ENCODE measurements around the gene CBARP.
"Not testable (repeated sequence)": the region's sequence is repeated elsewhere in the genome, so short reads cannot be mapped to it uniquely, and the experiment has no call there.

CBARP gene

DNA sequence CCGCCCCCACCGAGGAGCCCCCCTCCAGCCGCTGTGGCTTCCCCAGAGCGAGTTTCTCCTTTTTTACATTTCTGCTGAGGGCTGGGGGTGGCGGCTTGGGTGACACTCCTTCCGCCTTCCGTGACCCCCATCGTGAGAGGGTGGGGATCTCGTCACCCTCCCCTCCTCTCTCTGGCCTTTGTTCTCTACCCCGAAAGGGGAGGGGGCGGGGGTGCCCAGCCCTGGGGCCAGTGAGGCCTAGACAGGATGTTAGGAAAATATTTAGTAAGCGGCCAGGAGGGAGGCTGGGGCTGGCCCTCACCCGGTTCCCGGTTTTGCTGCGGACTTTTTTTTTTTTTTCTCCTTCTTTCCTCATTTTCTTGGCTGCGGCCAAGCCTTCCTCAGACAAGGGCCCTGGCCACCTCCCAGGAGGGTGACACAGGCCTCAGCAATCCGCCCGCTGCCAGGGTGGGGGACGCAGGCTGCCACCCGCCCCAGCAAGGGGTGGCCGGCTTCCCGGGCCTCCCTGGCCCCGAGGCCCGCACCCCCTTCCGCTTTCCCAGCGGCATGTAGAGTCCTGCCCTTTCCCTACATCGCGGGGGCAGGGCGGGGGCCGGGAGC, 14.5 kb upstream of the CBARP start:
- DNase-seq: peak in 1 of 2 experiments; percentile 76

DNA sequence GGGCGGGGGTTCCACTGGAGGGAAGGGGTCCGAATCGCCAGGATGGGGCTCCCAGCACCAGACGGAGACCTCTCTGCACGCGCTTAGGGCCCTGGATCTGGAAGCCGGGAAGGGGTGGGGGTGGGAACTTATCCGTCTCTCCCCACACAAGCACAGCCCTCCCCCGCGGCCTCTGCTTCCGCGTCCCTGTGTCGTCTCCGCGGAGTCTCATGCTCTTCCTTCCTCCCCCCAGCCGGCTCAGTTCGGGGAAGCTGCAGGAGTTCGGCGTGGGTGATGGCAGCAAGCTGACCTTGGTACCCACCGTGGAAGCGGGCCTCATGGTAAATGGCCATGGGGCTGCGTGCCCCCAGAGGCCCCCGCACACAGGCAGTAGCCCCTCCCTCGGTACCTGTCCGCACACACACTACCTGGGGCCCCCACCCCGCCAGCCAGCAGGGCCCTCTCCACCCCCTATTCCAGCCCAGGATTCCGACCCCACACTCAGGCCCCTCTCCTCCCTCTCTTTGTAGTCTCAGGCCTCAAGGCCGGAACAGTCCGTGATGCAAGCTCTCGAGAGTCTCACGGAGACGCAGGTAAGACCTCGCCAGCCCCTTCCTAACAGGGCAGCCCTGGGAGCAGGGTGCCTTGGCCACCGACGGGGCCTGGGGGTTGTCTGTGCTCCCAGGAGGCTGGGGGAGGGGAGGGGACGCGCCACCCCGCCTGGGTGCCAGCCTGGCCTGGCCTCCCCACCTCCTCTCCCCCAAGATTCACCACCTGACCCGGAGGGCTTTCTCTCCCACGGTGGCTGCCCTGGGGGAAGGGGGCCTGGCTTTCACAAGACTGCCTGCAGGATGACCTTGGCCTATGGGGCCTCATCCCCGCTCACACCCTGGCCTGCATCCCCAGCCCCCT, 13.8 kb upstream of the CBARP start:
- DNase-seq: peak; percentile 78 to 79

DNA sequence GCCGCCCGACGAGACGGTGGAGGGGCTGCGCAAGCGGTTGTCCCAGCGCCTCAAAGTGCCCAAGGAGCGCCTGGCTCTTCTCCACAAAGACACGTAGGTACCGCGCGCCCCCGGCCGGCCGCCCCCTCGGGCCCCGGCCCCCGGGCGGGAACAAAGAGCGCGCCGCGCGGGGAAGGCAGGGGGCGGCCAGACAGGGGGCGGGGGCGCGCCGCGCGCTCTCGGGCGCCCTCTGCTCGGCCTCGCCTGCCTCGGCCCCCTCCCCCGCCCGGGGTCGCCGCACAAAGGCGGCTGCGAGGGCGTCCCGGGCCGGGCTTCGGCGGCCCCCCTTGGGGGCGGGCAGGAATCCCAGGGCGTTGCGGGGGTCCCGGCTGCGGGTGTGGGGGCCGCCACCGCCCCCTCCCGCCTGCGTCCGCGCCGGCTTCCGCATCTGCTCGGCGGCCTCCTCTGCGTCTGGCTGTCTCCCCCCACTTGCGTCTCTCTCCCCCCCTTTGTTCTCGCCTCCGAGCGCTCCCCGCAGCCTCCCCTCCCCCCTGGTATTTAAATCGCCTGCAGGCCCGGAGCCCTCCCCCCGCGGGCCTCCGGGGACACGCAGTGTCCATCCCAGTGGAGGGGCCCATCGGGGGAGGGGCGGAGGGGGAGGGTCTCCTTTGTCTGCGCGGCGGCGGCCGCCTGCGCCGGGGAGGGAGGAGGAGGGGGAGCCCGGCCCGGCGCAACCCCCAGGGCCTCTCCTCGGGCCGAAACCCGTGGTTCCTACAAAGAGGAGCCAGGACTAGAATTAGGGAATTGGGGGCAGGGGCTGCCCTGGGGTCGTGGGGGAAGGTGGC, 12.8 kb upstream of the CBARP start:
- peak; percentile 52 to 58 for DNase-seq

DNA sequence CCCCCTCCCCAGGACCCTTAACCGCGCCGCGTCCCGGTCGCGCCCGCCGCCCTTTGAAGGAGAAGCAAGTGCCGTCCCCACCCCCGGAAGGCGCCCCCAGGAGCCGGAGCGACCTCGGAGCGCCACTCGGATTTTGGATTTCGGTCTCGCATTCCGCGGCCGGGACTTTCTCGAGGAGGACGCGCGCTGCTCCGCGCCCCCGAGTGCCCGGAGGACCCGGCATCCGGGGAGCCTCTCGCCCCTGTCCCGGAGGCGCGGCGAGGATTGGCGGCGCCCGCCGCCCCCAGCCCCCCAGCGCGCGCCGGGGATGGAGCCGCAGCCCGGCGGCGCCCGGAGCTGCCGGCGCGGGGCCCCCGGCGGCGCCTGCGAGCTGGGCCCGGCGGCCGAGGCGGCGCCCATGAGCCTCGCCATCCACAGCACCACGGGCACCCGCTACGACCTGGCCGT, 12.2 kb upstream of the CBARP start:
- DNase-seq: no peak

DNA sequence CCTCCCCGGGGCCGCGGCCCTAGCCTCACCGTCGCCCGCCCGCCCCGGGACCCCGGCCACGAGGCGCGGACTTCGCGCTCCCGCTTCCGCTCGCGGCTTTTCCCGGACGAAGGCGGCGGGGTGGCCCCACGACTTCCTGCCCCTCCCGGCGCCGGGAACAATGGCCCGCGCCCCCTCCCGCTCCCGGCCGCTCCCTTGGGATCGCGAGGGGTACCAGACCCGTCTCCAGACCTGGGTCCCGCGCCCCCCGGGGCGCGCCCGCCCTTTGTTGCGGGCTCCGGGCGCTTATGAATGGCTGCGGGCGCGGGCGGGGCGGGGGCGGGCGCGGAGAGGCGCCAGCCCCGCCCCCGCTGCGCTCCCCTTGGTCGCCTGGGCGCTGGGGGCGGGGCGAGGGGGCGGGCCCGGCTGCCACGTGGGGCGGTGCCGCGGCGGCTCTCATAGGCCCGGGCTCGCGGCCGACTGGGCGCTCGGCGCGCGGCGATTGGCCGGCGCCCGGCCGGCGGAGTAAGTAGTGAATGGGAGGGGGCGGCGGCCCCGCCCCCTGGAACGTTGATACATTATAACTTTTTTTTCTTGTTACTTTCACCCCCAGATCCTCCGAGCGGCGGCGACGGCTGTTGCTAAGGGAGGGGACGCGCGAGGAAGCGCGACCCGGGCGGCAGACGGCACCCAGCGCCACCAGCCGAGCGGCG, 11.6 kb upstream of the CBARP start:
- DNase-seq: peak; percentile 94 to 95

DNA sequence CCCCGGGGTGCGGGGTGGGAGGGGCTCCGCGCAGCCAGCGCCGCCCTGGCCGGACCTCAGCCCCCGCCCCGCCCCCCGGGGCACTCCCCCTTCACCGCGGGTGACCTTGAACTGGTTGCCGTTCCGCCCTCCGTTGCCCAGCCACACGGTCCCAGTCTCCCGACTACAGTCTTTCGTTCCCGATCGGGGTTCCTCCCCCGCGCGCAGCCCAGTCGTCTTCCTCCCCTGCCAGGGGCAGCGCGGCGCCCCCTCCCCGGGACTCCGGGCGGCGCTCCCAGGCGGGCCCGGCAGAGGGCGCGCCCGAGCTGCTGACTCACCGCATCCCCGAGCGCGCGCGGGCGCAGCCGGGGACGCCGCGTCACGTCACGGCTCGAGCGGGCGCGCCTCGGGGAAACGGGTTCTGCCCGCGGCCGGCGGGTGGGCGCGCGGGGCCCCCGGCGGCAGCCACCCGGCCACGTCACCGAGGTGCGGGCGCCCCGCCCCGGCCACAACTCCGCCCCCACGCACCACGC, 11.0 kb upstream of the CBARP start:
- peak; percentile 80 to 91 for DNase-seq

DNA sequence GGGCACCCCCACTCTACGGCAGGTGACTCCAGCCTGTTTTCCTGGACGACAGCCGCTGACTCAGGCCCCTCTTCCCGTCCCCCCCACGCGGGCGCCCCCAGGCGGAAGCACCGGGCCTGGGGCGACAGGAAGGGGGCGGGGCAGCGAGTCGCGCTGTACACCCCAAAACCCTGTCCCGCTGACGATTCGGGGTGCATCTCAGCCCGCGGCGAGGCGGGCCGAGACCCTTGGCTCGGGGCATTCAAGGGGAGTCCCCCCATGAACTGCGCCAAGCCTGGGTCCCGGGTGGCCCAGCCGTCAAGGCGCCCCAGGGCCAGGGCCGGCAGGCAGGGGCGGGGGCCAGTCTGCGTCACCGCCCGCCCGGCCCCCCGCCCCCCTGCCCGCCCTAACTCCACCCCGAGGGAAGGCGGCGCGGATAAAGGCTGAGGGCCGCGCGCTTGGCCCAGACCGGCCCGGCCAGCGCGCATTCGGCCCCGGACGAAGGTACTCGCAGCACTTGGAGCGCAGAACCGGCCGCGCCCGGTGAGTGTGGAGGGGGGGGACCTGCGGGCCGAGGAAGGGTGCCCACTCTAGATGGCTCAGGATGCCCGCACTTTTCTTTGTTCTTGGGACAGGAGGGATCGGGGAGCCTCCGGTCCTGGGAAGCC, 10.5 kb upstream of the CBARP start, which contains the start of gene MIDN:
TSS of gene MIDN (plus strand) at position 445 of the 647 bp plus-strand sequence. CDS start 1,714 bp downstream, outside the sequence.
- peak; percentile 84 to 86 for DNase-seq

DNA sequence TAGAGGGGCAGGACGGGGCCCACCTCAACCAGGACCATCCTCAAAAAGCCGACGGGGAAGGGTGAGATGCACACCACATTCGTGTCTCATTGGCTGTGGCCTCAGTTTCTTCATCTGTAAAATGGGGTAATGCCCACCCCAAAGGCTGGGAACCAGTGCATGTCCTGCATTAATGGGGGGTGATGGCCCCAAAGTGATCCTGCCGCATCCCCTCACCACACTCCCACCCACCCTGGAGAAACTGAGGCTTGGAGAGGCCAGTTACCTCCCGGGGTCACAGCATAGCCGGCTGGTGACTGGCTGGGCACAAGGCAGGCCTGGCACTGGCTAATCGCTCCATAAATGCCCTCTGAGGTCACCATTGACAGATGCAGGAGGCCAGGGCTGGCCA, 9.9 kb upstream of the CBARP start:
- DNase-seq: no peak

DNA sequence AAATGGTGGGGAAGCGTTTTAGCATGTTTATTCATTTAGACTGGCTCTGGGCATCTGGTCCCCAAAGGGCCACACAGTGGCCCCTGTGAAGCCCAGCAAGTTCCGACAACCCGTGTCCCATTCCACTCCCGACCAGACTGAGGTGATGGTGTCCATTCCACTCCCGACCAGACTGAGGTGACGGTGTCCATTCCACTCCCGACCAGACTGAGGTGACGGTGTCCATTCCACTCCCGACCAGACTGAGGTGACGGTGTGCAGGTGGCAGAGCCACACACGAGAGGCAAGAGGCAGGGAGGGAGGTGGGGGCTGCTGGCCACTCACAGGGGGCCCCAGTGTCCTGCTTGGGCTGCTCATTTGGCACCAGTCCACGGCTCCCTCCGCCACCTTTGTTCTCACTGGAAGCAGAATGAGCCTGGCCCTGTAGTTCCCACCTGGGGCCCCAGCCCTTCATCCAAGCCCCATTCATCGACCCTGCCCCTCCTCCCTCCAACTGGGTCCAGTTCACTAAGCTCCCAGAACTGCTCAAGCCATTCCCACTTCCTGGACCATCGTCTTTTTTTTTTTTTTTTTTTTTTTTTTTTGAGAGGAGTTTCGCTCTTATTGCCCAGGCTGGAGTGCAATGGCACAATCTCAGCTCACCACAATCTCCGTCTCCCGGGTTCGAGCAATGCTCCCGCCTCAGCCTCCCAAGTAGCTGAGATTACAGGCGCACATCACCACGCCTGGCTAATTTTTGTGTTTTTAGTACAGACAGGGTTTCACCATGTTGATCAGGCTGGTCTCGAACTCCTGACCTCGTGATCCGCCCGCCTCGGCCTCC, 8.7 kb upstream of the CBARP start:
- DNase-seq: not testable (repeated sequence)

DNA sequence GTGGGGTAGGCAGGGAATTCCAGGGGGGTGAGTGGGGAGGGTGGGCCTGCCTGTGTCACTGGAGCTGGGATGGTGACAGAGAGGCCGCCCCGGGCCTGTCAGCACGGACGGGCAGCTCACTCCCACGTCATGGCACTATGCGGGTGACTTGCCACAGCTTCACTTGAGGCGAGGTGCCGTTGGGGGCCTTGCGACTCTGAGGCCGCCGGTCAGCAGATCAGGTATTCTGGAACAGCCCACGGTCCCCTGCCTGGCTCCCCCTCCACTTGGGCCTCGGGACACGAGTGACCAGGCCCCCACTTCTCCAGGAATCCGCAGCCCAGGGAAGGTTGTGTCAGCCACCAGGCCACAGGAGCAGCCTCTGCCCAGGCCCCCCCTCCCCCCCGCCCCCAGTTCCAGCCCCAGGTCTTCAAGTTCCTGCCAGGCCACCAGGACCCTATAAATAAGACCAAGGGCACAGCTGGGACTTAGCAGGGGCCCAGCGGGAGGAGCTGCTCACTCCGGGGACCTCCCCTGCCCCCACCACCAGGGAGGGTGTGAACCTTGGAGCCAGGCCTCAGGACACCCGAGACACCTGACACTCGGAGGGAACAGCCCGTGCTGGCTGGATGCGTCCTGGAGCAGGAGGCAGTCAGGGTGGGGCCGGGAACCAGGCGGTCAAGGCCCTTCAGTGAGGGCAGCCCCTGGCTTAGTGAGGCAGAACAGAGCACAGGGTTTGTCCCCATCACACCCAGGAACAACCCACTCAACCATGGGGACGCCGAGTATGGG, 7.9 kb upstream of the CBARP start:
- no peak for DNase-seq

DNA sequence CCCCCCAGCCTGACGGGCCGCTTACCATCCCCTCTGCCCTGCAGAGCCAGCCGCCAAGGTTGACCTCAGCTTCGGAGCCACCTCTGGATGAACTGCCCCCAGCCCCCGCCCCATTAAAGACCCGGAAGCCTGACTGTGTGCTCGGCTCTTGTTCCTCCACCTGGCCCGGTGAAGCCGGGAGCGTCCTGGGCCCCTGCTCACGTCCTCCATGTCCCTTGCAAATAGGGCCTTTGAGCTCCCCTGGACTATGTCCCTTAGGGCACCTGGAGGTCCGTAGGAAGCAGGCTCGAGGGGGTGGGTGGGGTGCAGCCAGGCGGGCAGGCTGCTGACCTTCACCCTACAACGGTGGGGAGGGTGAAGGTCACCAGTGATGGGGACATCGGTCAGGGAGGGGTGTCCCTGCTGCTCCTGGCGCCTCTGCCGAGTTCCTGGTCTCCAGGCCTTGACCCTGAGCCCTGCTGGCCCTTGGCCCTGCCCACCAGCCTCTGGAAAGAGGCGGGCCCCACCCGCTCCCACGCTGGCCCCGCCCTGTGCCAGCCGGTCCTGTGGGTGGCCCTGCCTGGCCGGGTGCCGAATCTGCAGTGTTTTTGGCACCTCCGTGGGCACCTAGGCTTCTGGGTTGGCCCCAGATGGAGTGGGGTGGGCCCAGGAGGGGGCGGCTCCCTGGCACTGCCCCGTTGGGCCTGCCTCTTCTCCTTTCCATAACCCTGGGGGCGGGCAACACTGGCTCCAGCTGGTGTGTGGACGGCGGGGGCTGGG, 7.1 kb upstream of the CBARP start:
- peak; percentile 44 to 58 for DNase-seq

DNA sequence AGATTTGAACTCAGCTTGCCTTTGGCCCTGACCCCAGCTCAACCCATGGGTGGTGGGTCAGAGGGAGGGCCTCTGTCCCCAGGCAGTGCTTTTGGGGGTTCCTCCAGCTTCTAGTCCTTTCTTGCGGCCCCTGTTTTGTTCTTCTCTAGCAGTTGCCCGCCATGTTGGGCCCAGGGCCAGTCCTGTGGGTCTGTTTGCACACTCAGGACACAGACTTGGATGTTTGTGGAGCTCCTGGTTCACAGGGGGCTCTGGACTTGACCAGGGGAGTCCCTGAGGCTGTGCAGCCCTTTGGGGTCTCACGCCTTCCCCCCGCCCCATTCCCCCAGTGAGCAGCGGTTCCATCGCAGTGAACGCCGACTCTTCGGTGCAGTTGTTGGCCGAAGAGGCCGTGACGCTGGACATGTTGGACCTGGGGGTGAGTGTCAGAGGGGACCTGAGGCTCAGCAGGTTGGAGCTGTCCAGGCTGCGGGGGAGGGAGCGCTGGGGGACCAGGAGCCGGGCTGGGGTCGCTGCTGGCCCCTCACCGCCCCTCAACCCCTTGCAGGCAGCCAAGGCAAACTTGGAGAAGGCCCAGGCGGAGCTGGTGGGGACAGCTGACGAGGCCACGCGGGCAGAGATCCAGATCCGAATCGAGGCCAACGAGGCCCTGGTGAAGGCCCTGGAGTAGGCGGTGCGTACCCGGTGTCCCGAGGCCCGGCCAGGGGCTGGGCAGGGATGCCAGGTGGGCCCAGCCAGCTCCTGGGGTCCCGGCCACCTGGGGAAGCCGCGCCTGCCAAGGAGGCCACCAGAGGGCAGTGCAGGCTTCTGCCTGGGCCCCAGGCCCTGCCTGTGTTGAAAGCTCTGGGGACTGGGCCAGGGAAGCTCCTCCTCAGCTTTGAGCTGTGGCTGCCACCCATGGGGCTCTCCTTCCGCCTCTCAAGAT, 6.2 kb upstream of the CBARP start:
- DNase-seq: peak; percentile 91 to 95

DNA sequence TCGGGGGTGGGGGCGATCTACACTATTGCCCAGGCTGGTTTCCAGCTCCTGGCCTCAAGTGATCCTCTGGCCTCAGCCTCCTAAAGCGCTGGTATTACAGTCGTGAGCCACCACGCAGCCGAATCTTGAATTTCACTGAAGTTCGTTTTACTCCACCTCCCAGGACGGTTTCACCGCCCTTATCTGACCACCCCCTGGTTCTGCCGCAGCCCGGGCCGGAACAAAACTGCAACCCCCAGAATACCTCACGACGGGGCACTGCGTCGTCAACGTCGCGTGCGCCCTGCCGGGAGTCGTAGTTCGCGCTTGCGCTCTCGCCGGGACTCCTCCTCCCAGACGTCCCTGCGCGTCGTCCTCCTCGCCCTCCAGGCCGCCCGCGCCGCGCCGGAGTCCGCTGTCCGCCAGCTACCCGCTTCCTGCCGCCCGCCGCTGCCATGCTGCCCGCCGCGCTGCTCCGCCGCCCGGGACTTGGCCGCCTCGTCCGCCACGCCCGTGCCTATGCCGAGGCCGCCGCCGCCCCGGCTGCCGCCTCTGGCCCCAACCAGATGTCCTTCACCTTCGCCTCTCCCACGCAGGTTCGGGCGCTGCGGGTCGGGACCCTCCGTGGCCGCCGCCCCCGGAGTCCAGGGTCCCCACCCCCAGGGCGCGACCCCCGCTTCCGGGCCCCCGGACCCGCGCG, 3.8 kb upstream of the CBARP start, which contains the start of gene ATP5F1D:
TSS of gene ATP5F1D (plus strand) at position 335 of the 679 bp plus-strand sequence. CDS start at position 435, 100 bp downstream.
- peak; percentile 95 to 98 for DNase-seq

DNA sequence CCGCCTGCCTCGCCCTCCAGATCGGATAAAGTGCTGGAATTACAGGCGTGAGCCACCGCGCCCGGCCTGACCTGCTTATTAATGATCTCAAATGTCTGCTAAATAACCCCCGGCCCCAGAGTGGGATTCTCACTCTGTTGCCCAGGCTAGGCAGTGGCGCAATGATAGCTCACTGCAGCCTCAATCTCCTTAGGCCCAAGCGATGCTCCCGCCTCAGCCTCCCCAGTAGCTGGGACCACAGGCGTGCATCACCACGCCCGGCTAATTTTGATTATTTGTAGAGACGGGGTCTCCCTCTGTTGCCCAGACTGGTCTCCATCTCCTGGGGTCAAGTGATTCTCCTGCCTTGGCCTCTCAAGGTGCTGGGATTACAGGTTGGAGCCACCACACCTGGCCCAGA, 3.1 kb upstream of the CBARP start:
- DNase-seq: peak in 1 of 2 experiments; percentile 46

DNA sequence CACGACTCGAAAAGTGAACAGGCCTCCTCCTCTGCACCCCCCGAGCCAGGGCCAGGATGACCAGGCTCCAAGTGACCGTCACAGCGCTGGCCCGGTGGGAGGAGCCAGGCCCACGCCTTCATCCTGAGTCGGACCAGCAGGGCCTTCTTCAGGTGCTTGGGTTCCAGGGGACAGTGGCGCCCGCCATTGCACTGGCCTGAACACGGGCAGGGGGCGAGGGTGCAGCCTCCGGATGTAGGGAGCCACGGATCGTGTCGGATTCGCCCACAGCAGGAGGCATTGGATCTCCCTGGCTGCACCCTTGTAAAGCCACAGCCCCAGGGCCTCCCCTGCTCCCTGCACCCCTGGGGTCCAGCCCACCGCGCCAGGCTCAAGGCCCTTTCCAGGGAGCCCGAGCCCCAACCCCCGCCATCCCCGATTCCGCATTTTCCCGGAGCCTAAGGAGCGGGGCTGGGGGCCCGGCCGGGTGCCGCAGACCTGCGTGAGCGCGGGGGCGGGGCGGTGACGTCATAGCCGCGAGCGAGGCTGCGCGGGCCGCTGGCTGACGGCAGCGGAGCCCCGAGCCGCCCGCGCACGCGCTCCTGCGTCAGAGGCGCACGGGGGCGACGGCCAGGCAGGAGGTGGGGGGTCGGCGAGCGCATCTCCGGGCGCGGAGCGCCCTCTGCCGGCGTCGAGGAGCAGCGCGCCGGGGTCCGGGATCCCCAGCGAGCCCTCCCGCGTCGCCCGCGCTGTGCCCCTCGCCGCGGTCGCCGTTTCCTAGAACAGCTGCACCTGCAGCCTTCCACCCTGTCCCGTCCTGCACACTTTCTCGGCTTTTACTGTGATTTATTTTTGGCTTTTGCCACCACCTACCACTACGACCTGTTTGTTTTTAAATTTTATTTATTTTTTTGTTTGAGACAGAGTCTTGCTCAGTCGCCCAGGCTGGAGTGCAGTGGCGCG, 2.3 kb upstream of the CBARP start:
- DNase-seq: peak; percentile 96 to 99

DNA sequence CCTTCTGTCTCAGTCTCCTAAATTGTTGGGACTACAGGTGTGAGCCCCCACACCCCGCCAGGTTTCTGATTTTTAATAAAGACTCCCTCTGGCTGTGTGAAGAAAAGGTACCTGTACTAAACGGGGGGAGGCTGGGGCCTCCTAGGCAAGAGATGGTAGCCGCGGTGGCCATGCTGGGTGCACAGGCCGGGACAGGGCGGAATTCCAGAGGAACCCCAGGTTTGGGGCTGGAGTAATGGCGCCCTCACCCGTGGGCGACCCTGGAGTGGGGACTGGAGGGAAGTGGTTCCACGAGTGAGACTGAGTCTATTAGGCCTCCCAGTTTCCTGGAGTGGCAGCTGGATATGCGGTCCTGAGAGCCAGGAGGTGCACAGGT, 1.6 kb upstream of the CBARP start:
- DNase-seq: peak in 1 of 2 experiments; percentile 43

Data from activated T-cell treated with anti-CD3 and anti-CD28 coated beads, Interleukin-2, amount 50 U/mL, for 48 hours (primary cell).